Measurements from ENCODE around the gene BLM.
A peak's percentile ranks its signal among the peaks of the same experiment; 100 is the strongest.
"Not testable (repeated sequence)": the region's sequence is repeated elsewhere in the genome, so short reads cannot be mapped to it uniquely, and the experiment has no call there.

Gene BLM

DNA sequence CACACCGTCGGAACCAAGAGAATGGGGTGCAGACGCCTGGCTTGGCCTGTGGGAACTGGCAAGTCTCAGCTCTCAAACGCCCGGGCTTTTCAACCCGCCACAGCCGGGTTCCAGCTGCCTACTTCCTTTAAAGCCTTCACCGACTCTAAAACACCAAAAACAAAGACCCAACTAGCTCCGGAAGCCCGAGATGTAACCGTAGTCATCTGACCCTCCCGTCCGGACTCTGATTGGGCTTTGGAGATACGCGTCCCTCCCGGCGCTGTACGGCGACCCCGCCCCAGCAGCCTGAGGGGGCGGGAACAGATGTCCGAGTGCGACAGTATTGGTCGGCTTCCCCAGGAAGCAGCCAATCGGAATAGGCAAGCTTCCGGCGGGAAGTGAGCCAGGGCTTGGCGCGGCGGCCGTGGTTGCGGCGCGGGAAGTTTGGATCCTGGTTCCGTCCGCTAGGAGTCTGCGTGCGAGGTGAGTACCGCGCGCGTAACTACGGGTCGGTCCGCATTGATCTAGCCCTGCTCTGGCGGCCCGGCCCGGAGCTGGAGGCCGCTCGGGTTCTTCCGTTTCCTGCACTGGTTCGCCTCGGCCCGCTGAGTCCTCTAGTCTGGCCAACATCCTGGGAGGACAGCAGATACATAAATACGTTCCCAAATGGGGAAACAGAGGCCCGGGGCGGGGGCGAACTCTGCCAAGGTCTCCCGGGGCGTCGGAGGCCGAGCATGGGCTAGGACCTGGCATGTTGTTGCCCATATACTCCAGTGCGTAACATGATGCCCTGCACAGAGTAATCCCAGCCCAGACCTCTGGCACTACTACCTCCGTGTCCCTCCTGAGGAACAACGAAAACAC, at the start of gene BLM:
Gene BLM, plus strand, starts transcription at position 371 of the 846 bp plus-strand sequence. CDS start 30,047 bp downstream, outside the sequence.
- peaks cover 29% of the 10 kb centered on the region for H3K4me1 Mint-ChIP-seq
- H3K4me3 Mint-ChIP-seq, result peak within 1 kb of the TSS; percentile 97
- peak within 1 kb of the TSS; percentile 94 for H3K27ac Mint-ChIP-seq
- H3K36me3 Mint-ChIP-seq, result peaks cover 6% of the 10 kb centered on the region
- ATAC-seq, result peak; percentile 100
- no peaks in the 10 kb centered on the region for H3K27me3 Mint-ChIP-seq
- no peaks in the 10 kb centered on the region for H3K9me3 Mint-ChIP-seq

DNA sequence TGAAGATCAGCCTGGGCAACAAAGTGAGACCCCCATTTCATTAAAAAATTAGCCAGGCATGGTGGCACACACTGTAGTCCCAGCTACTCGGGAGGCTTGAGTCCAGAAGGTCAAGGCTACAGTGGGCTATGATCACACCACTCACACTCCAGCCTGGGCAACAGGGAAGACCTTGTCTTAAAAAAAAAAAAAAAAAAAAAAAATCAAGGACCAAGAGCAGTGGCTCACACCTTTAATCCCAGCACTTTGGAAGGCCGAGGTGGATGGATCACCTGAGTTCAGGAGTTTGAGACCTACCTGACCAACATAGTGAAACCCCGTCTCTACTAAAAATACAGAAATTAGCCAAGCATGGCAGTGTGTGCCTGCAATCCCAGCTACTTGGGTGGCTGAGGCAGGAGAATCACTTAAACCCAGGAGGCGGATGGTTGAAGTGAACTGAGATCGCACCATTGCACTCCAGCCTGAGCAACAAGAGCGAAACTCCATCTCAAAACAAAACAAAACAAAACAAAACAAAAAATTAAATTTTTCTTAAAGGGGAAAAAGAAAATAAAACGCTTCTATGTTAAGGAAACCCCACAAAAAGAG, 49.3 kb upstream of the BLM start:
- H3K9me3 Mint-ChIP-seq, H3K36me3 Mint-ChIP-seq, ATAC-seq, H3K4me3 Mint-ChIP-seq, H3K27ac Mint-ChIP-seq: not testable (repeated sequence)
- H3K27me3 Mint-ChIP-seq, result peaks cover 38% of the 10 kb centered on the region
- peaks cover 36% of the 10 kb centered on the region for H3K4me1 Mint-ChIP-seq

DNA sequence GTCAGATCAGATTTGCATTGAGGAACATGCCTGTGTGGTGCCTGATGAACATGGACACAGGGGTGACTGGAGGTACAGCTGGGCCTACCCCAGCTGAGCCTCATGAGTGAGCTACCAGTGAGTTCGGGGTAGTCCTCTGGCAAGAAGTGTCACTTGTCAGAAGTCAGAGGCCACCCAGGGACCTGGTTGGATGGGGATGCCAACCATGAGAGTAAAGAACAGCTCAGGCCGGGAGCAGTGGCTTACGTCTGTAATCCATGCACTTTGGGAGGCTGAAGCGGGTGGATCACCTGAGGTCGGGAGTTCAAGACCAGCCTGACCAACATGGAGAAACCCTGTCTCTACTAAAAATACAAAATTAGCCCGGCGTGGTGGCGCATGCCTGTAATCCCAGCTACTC, 46.5 kb upstream of the BLM start:
- not testable (repeated sequence) for H3K9me3 Mint-ChIP-seq, ATAC-seq, H3K4me3 Mint-ChIP-seq, H3K36me3 Mint-ChIP-seq, H3K27ac Mint-ChIP-seq
- Mint-ChIP-seq H3K4me1 (peaks cover 18% of the 10 kb centered on the region), H3K27me3 (peaks cover 18% of the 10 kb centered on the region)

DNA sequence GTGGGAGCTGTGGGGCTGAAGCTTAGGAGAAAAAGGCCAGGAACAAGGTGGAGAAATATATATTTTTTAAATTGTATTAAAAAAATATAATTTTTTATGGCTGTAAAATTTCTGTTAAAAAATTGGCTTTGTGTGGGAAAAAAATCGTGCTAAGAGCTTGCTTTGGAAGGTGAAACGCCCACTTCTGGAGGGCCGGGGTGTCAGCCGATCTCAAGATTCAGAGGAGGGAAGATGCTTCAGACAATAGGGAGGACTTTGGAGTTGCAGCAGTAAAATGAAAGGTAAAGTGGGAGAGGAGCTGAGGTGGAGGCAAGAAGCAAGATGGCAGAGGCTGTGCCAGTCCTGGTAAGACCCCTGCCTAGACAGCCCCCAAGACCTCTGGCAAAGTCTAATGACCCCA, 45.9 kb upstream of the BLM start:
- Mint-ChIP-seq H3K27ac (no peak overlapping the region), H3K9me3 (no peaks in the 10 kb centered on the region), H3K4me1 (peaks cover 12% of the 10 kb centered on the region), H3K36me3 (no peaks in the 10 kb centered on the region), H3K4me3 (no peak overlapping the region), H3K27me3 (peaks cover 18% of the 10 kb centered on the region)
- no peak for ATAC-seq

DNA sequence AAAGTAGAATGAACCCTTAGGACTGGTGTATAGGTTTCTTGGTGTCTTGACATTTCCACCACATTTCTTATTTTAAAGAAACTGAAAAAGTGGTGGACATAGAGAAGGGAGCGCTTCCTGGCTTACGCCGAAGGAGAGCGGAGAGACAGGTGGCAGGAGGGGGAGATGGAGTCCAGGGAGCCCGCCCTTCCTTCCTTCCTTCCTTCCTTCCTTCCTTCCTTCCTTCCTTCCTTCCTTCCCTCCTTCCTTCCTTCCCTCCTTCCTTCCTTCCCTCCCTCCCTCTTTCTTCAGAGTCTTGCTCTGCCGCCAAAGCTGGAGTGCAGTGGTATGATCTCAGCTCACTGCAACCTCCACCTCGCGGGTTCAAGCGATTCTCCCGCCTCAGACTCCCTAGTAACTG, 43.8 kb upstream of the BLM start:
- not testable (repeated sequence) for H3K9me3 Mint-ChIP-seq, H3K4me3 Mint-ChIP-seq, H3K27ac Mint-ChIP-seq, H3K4me1 Mint-ChIP-seq, H3K27me3 Mint-ChIP-seq, H3K36me3 Mint-ChIP-seq, ATAC-seq

DNA sequence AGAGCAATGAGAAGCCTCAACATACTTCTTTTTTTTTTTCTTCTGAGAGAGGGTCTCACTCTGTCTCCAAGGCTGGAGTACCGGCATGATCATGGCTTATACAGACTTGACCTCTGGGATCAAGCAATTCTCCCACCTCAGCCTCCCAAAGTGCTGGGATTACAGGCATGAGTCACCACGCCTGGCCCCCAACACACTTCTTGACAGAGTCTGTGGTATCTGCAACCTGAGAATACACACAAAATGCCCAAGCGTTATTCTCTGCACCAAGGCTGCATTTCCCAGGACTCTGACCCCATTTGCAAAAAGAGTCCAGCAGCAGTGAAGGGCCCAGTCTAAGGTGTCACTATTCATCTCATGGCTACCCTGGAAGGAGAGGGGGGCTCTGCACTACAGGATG, 42.7 kb upstream of the BLM start:
- Mint-ChIP-seq H3K36me3 (no peaks in the 10 kb centered on the region), H3K9me3 (no peaks in the 10 kb centered on the region), H3K27me3 (peaks cover 10% of the 10 kb centered on the region), H3K27ac (no peak overlapping the region), H3K4me1 (peaks cover 6% of the 10 kb centered on the region), H3K4me3 (no peak overlapping the region)
- ATAC-seq, result no peak

DNA sequence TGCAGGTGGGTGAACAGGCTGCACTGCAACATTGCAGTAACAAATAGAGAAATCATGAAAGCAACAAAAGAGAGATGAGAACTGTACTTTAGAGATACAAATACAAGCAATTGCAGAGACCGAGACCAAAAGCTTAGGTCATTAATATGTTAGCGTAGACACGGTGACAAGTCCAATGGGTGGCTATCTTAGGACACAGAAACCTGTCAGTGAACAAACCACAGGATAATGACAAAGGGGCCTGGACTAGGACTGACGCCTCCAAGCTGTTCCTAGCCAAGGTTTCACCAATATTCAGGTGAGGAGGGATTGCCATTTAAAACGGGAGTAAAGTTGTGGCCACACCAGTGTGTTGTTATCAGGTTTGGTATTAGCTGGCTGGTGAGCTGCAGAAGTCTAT, 41.7 kb upstream of the BLM start:
- no peak overlapping the region for H3K4me3 Mint-ChIP-seq
- H3K36me3 Mint-ChIP-seq, result no peaks in the 10 kb centered on the region
- no peak for ATAC-seq
- H3K9me3 Mint-ChIP-seq, result no peaks in the 10 kb centered on the region
- H3K27ac Mint-ChIP-seq, result no peak overlapping the region
- H3K4me1 Mint-ChIP-seq, result peaks cover 6% of the 10 kb centered on the region
- peaks cover 10% of the 10 kb centered on the region for H3K27me3 Mint-ChIP-seq

DNA sequence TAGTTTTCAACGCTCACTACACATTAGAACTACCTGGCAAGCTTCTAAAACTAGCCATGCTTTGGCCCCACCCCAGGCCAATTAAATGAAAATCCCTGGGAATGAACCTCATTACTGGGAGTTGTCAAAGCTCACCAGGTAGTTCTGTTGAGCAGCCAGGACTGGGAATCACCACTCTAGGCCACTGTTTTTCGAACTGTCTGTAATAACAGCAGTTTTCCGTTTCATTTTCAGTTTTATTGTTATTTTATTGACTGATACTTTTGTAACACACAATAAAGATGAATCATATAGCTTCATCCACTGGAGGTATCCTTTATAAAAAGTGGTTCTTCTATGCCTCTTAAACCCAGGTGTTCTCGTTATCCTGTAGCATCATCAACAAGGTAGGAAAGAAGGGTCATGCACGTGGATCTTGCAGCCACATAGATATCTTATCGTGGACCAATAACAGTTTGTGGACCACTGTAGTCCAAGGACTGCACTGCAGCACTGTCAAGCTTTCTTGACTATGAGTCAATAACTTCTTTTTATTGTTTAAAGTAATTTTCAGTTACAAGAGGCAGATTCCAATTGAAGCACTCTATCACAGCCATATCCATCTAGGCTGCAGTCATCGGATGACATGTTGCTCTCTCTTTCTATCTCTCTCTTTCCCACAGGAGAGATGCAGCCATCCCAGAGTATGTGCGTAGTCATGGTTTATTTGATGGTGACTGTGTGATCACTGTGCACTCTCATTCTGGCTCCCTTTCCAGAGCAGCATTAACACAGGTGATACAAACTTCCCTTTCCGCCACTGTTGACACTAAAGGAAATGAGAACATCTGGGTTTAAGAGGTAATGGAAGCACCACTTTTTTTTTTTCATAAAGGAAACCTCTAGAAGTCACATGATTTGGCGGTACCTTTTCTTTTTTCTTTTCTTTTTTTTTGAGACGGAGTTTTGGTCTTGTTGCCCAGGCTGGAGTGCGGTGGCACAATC, 39.0 kb upstream of the BLM start:
- Mint-ChIP-seq H3K9me3 (no peaks in the 10 kb centered on the region), H3K4me3 (no peak overlapping the region), H3K36me3 (no peaks in the 10 kb centered on the region), H3K4me1 (peaks cover 6% of the 10 kb centered on the region), H3K27ac (no peak overlapping the region), H3K27me3 (no peaks in the 10 kb centered on the region)
- ATAC-seq, result no peak

DNA sequence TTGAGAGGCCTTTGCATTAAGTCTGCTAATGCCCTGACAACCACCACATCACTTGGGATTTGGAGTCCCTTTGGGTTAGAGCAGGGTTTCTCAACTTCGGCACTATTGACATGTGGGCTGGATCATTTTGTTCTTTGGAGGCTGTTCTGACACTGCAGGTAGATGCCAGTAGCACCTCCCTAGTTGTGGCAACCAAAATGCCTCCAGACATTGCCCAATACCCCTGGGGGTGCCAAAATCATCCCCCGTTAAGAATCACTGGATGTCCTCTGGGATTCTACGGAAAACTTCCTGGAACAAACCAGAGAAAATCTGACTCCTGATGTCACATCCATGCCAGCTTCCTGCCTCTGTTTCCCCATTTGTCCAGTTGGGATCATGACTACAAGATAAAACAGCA, 37.2 kb upstream of the BLM start:
- no peaks in the 10 kb centered on the region for H3K9me3 Mint-ChIP-seq
- H3K4me3 Mint-ChIP-seq, result no peak overlapping the region
- no peak for ATAC-seq
- no peaks in the 10 kb centered on the region for H3K36me3 Mint-ChIP-seq
- H3K27ac Mint-ChIP-seq, result no peak overlapping the region
- H3K27me3 Mint-ChIP-seq, result peaks cover 10% of the 10 kb centered on the region
- H3K4me1 Mint-ChIP-seq, result peaks cover 6% of the 10 kb centered on the region

DNA sequence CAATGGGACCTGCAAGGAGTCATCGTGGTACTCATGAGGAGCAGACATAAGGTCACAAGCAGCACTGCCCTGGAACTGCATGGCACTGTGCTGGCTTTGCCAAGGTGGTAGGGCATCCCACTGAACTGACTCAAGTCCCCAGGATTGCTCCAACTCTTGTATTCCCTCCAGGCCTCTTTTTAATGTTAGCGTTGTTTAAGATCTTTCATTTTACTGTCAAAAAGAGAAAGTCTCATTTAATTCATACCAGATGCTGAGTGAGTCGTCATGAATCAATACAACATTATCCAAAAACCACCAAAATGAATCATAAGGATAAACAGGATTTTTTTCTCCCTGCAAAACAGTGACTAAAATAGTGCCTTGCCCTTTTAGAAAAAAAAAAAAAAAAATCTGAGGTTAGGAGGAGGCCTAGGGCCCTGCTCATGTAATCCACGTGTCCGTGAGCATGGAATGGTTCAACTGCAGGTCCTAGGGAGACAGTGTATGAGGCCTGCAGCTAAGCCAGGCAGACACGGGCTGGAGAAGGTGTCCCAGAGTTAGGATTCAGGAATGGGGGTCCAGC, 36.7 kb upstream of the BLM start:
- Mint-ChIP-seq H3K27me3 (peaks cover 10% of the 10 kb centered on the region), H3K4me3 (no peak overlapping the region), H3K9me3 (no peaks in the 10 kb centered on the region), H3K36me3 (no peaks in the 10 kb centered on the region), H3K4me1 (peaks cover 9% of the 10 kb centered on the region), H3K27ac (no peak overlapping the region)
- ATAC-seq, result no peak

DNA sequence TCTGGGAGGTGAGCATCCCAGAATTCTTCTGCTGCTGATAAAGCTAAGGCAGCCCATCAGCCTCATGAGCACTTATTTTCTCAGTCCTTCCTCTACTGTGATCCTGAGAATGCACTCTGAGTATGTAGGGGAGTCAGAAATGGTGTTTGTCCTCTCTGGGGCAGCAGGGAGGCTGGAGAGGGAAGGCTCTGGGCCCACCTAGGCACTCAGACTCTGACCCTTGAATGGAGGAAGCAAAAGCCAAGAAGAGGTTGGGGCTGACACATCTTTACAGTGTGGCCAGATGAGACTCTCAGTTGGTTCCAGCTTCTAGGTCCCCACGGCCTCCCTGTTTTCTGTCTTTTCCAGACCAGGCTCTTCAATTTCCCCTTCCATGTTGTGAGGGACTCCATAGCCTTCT, 36.1 kb upstream of the BLM start:
- no peak for ATAC-seq
- Mint-ChIP-seq H3K4me1 (peaks cover 12% of the 10 kb centered on the region), H3K4me3 (no peak overlapping the region), H3K27ac (no peak overlapping the region), H3K9me3 (no peaks in the 10 kb centered on the region), H3K27me3 (peaks cover 10% of the 10 kb centered on the region), H3K36me3 (no peaks in the 10 kb centered on the region)

DNA sequence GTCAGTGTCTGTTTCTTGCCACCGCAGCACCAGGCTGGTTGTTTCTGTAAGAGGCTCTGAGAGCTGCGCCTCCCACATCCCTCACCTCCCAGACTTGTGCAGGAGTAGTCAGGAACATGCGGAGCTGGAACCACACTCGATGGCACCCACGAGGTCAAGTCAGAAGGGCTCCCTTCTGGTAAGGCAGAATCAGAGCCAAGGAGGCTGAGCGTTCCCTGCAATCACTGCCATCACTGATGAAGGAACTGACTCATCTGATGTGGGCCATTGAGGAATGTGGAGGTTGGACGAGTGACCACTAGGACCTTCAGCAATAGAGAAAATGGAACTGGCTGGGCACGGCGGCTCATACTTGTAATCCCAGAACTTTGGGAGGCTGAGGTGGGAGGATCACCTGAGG, 35.7 kb upstream of the BLM start:
- no peaks in the 10 kb centered on the region for H3K36me3 Mint-ChIP-seq
- H3K27ac Mint-ChIP-seq, result no peak overlapping the region
- no peaks in the 10 kb centered on the region for H3K9me3 Mint-ChIP-seq
- no peak for ATAC-seq
- H3K27me3 Mint-ChIP-seq, result peaks cover 10% of the 10 kb centered on the region
- peaks cover 16% of the 10 kb centered on the region for H3K4me1 Mint-ChIP-seq
- H3K4me3 Mint-ChIP-seq, result no peak overlapping the region

DNA sequence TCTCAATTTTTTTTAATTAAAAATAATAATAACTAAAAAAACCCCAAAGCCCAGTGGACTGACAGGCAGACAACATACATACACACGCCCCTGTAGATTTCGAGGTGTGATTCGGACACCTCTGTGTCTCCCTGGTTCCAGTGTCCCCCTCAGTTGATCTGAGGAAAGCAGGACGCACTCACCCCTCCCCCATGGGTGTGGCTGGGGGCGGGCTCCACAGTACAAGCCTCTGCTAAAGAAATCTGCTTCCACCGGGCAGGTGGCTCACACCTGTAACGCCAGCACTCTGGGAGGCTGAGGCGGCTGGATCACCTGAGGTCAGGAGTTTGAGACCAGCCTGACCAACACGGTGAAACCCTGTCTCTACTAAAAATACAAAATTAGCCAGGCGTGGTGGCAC, 33.8 kb upstream of the BLM start:
- H3K4me1 Mint-ChIP-seq, result peaks cover 20% of the 10 kb centered on the region
- no peaks in the 10 kb centered on the region for H3K9me3 Mint-ChIP-seq
- H3K36me3 Mint-ChIP-seq, result no peaks in the 10 kb centered on the region
- H3K27ac Mint-ChIP-seq, result no peak overlapping the region
- no peak overlapping the region for H3K4me3 Mint-ChIP-seq
- peaks cover 10% of the 10 kb centered on the region for H3K27me3 Mint-ChIP-seq
- ATAC-seq, result no peak

DNA sequence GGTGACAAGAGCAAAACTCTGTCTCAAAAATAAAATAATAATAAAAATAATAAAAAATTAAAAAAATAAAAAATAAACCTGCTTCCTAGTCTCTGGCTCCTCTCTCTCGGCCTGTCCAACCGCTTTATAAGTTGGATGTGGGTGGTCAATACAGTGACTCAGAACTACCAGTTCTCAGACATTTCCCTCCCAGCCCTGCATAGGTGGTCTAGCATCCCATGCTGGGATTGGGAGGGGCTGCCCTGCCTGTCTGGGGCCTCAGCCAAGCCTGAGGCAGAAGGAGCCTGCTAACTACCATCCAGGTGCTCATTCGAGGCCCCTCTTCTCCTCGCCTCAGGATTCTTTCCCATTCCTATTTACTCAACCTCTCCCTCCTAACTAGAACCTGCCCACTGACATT, 33.3 kb upstream of the BLM start:
- Mint-ChIP-seq H3K27me3 (peaks cover 10% of the 10 kb centered on the region), H3K4me3 (no peak overlapping the region), H3K9me3 (no peaks in the 10 kb centered on the region), H3K27ac (no peak overlapping the region), H3K4me1 (peaks cover 17% of the 10 kb centered on the region), H3K36me3 (no peaks in the 10 kb centered on the region)
- no peak for ATAC-seq

DNA sequence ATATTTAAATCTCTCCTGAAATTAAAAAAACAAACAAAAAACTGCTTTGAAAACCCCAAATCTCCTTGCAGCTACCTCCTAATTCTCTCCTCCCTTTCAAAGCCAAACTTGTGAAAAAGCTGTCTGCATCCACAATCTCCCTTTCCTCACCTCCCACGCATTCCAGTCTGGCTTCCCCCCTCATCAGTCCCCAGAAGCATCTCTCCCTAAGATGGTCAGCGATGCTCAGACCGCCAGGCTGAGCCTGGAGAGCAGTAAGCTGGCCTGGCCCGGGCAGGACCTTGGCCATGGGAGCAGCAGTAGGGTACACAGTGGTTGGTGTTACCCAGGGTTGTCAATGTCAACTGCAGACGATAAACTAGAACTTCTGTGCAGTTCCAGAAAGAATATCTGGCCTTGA, 32.9 kb upstream of the BLM start:
- Mint-ChIP-seq H3K4me3 (no peak overlapping the region), H3K27me3 (peaks cover 10% of the 10 kb centered on the region), H3K4me1 (peaks cover 17% of the 10 kb centered on the region), H3K27ac (peak overlapping the region; percentile 2), H3K36me3 (no peaks in the 10 kb centered on the region), H3K9me3 (no peaks in the 10 kb centered on the region)
- no peak for ATAC-seq
